K562 (cell line): Measurements from ENCODE around the gene MOB4. TPM values are rescaled to one million over a fixed set of nuclear protein-coding genes. Genes with fewer than 3 reads are reported as not detected.

Experiments used
- COPS2 ChIP-seq: fragments of 450-650 bp; conservative IDR thresholded peaks from 2 replicates; pipeline ENCODE4 v1.6.1; 2016; ENCODE audit warnings: mild to moderate bottlenecking, moderate library complexity
- GTF2F1 ChIP-seq: IDR thresholded peaks from 2 replicates; pipeline ENCODE4 v1.6.1; 2011; ENCODE audit warnings: low read depth, low read length, improper control_type of control experiment
- GTF3C2 ChIP-seq: IDR thresholded peaks from 3 replicates; pipeline ENCODE4 v1.6.1; 2011; ENCODE audit warnings: borderline replicate concordance, mild to moderate bottlenecking, moderate library complexity; ENCODE audit not compliant: insufficient read length; ENCODE audit errors: extremely low read depth
- HDAC6 ChIP-seq: IDR thresholded peaks from 2 replicates; pipeline ENCODE4 v1.6.1; 2012; ENCODE audit warnings: low read depth, mild to moderate bottlenecking, control low read depth, inconsistent platforms, low read length, moderate library complexity
- MAFG ChIP-seq: fragments of 450-650 bp; conservative IDR thresholded peaks from 2 replicates; pipeline ENCODE4 v1.6.1; 2016; ENCODE audit warnings: missing genetic modification characterization, missing compliant biosample characterization
- MAFK ChIP-seq: IDR thresholded peaks from 2 replicates; pipeline ENCODE4 v1.6.1; 2011; ENCODE audit warnings: low read length, improper control_type of control experiment
- MTA2 ChIP-seq: fragments of 450-650 bp; IDR thresholded peaks from 2 replicates; pipeline ENCODE4 v1.6.1; 2016; ENCODE audit warnings: low read depth
- MXD1 ChIP-seq: fragments of 250-450 bp; sonication (Bioruptor Pico); IDR thresholded peaks from 2 replicates; pipeline ENCODE4 v1.8.0; 2021; ENCODE audit warnings: borderline replicate concordance, mild to moderate bottlenecking, moderate library complexity; ENCODE audit not compliant: poor library complexity, severe bottlenecking
- NCOA6 ChIP-seq: fragments of 450-650 bp; IDR thresholded peaks from 2 replicates; pipeline ENCODE4 v1.6.1; 2017; ENCODE audit warnings: mild to moderate bottlenecking
- NR1H2 ChIP-seq: sonication (generic); formaldehyde crosslinking; IDR thresholded peaks from 2 replicates; pipeline ENCODE4 v1.4.0; 2020; ENCODE audit warnings: mild to moderate bottlenecking, missing genetic modification reagents
- POLR2AphosphoS5 ChIP-seq: IDR thresholded peaks from 2 replicates; pipeline ENCODE4 v1.6.1; 2011; ENCODE audit warnings: mild to moderate bottlenecking, low read depth, low read length, moderate library complexity; ENCODE audit not compliant: control insufficient read depth, insufficient read depth
- RCOR1 ChIP-seq, 2 experiments: IDR thresholded peaks; 2 replicates each; pipeline ENCODE4 v1.6.1; 2012; ENCODE audit warnings: low read depth in 2 of 2, low read length in 2 of 2, borderline replicate concordance in 1 of 2, improper control_type of control experiment in 1 of 2
- SMAD1 ChIP-seq: fragments of 150-350 bp; IDR thresholded peaks from 2 replicates; pipeline ENCODE4 v1.6.1; 2014; ENCODE audit warnings: low read length, low read depth; ENCODE audit not compliant: partially characterized antibody
- SMAD2 ChIP-seq: fragments of 150-350 bp; IDR thresholded peaks from 2 replicates; pipeline ENCODE4 v1.6.1; 2014; ENCODE audit warnings: low read depth, mild to moderate bottlenecking, low read length
- TBL1XR1 ChIP-seq, 2 experiments: IDR thresholded peaks; 2 replicates each; pipeline ENCODE4 v1.6.1; 2012; ENCODE audit warnings: improper control_type of control experiment in 2 of 2, low read length in 2 of 2, mild to moderate bottlenecking in 1 of 2
- TCF7L2 ChIP-seq: fragments of 150-350 bp; IDR thresholded peaks from 2 replicates; pipeline ENCODE4 v1.6.1; 2016; ENCODE audit warnings: low read depth, mild to moderate bottlenecking, low read length, moderate library complexity
- TEAD2 ChIP-seq: fragments of 450-650 bp; IDR thresholded peaks from 2 replicates; pipeline ENCODE4 v1.6.1; 2016; ENCODE audit warnings: missing genetic modification characterization, control low read depth, missing compliant biosample characterization
- XRCC3 ChIP-seq: fragments of 450-650 bp; IDR thresholded peaks from 2 replicates; pipeline ENCODE4 v1.6.1; 2017; ENCODE audit warnings: mild to moderate bottlenecking, moderate library complexity
- ZBTB43 ChIP-seq: sonication (generic); formaldehyde crosslinking; IDR thresholded peaks from 2 replicates; pipeline ENCODE4 v1.8.0; 2023; ENCODE audit warnings: mild to moderate bottlenecking, missing genetic modification reagents
- ZNF12 ChIP-seq: sonication (generic); formaldehyde crosslinking; IDR thresholded peaks from 2 replicates; pipeline ENCODE4 v1.4.0; 2020; ENCODE audit warnings: mild to moderate bottlenecking, missing genetic modification reagents
- ZNF134 ChIP-seq: fragments of 250-450 bp; sonication (Bioruptor Pico); conservative IDR thresholded peaks from 2 replicates; pipeline ENCODE4 v1.4.0; 2020
- ZNF143 ChIP-seq: sonication (generic); formaldehyde crosslinking; IDR thresholded peaks from 2 replicates; pipeline ENCODE4 v1.9.0; 2022; ENCODE audit warnings: mild to moderate bottlenecking, missing genetic modification reagents
- ZNF347 ChIP-seq: fragments of 450-650 bp; formaldehyde crosslinking; IDR thresholded peaks from 2 replicates; pipeline ENCODE4 v1.4.0; 2020; ENCODE audit warnings: low read depth, mild to moderate bottlenecking, moderate library complexity
- ZNF551 ChIP-seq: fragments of 250-450 bp; sonication (Bioruptor Pico); IDR thresholded peaks from 2 replicates; pipeline ENCODE4 v1.5.0; 2021; ENCODE audit warnings: mild to moderate bottlenecking, moderate library complexity
- ZNF644 ChIP-seq: fragments of 200-800 bp; sonication (Bioruptor generic); IDR thresholded peaks from 2 replicates; pipeline ENCODE4 v1.6.1; 2016; ENCODE audit warnings: low read depth, missing genetic modification characterization, missing compliant biosample characterization
- ZNF77 ChIP-seq: fragments of 250-450 bp; sonication (Bioruptor Pico); IDR thresholded peaks from 2 replicates; pipeline ENCODE4 v1.5.0; 2020
- ZZZ3 ChIP-seq: fragments of 450-650 bp; IDR thresholded peaks from 2 replicates; pipeline ENCODE4 v1.6.1; 2016; ENCODE audit warnings: antibody characterized with exemption, mild to moderate bottlenecking, moderate library complexity
- polyA plus RNA-seq, 8 experiments: library from polyadenylated mRNA; depleted of rRNA in 4 of 8; stranded (reverse) in 5 of 8; unstranded in 3 of 8; fragments of >200 nt; fragmentation: Nextera tagmentation in 2 of 8; fragmentation: Illumina TruSeq in 1 of 8; extraction: Ambion mirVana in 2 of 8; extraction: Trizol in 1 of 8; gene quantifications; 2 replicates each; pipeline versions ENCODE4 v1.2.1 to v1.2.3, GENCODE V29; 2011 to 2014; ENCODE audit warnings: inconsistent platforms in 1 of 8, missing spikeins in 1 of 8
- total RNA-seq, 7 experiments: library from RNA; depleted of rRNA in 6 of 7; stranded (reverse); fragments of >200 nt in 6 of 7; fragmentation: Illumina TruSeq in 2 of 7; extraction: Trizol in 2 of 7; gene quantifications; 2 replicates each; pipeline versions ENCODE4 v1.2.1 to v1.2.3, GENCODE V29; 2011 to 2021; ENCODE audit warnings: low replicate concordance in 1 of 7

Gene MOB4
- total and polyA plus RNA-seq, 9 of the 15 experiments (the other 6 are each of a cell fraction or from before 2014, with no cell fraction given), result 13.5 to 30.8 (median 22.2) TPM

- TF ChIP-seq MXD1 (CRISPR knock-in tag) (no peak), ZNF77 (CRISPR knock-in tag) (no peak), ZNF134 (CRISPR knock-in tag) (no peak), ZBTB43 (CRISPR knock-in tag) (0 out of 2 replicates have a peak, but pooled peaks have one; percentile 19), GTF2F1 (no peak), SMAD1 (no peak), XRCC3 (no peak), TCF7L2 (no peak), COPS2 (no peak), RCOR1 (IDR thresholded peaks at IDR 0.05; ENCODE audit: borderline replicate concordance in 1 of 2, low read depth in 2 of 2, low read length in 2 of 2) (peak in 1 of 2 experiments; percentile 54; a peak in 2 of 4 replicates), ZNF644 (tag) (no peak), POLR2AphosphoS5 (peak; percentile 88), ZNF347 (CRISPR knock-in tag) (no peak), ZZZ3 (no peak), MAFK (no peak), HDAC6 (no peak), GTF3C2 (no peak), ZNF12 (no peak), ZNF551 (CRISPR knock-in tag) (no peak), NR1H2 (no peak), ZNF143 (no peak), SMAD2 (no peak), NCOA6 (peak; percentile 94), MAFG (no peak), TBL1XR1 (IDR thresholded peaks at IDR 0.05; ENCODE audit: low read length in 2 of 2) (no peak; a peak in 2 of 4 replicates), MTA2 (no peak), TEAD2 (no peak)
Observed at GRCh38 chr2:197515739-197516392, at the start of gene MOB4 (continued).
